A673 (cell line): ENCODE measurements around the gene ZGLP1. TPM values are rescaled to one million over a fixed set of nuclear protein-coding genes. Genes with fewer than 3 reads are reported as not detected.

Source experiments
- BruUV-seq: library from RNA; stranded (reverse); fragments of 400-500 nt; replicated peaks from 2 replicates; lab custom pipeline; 2021; lab: Mats Ljungman, UMichigan
- CTCF ChIA-PET: fragments of 300-600 bp; sonication (Branson Sonifier 250); formaldehyde crosslinking; loops from one replicate; lab custom pipeline; 2022; ENCODE audit warnings: antibody characterized with exemption; lab: Charles Lee
- POLR2A ChIA-PET: fragments of 300-600 bp; sonication (Branson Sonifier 250); formaldehyde crosslinking; loops from one replicate; lab custom pipeline; 2022; ENCODE audit warnings: antibody characterized with exemption; ENCODE audit not compliant: low non-redundant PET; lab: Charles Lee
- DNase-seq: peaks from one replicate; pipeline ENCODE4 v3.0.0-alpha.2; 2015; ENCODE audit warnings: low spot score
- H3K27ac ChIP-seq: fragments of 200-600 bp; sonication (generic); 2 replicates; pipeline ENCODE4 v1.5.1; 2016; ENCODE audit warnings: mixed run types, low read depth, mild to moderate bottlenecking, mixed read lengths, antibody characterized with exemption, low read length; ENCODE audit not compliant: poor library complexity, severe bottlenecking
- H3K27me3 ChIP-seq: fragments of 200-600 bp; sonication (generic); replicated peaks from 2 replicates; pipeline ENCODE4 v1.6.1; 2017; ENCODE audit warnings: mixed run types, low read depth, mild to moderate bottlenecking, mixed read lengths, antibody characterized with exemption, low read length; ENCODE audit not compliant: insufficient read depth, poor library complexity
- H3K36me3 ChIP-seq: fragments of 200-600 bp; sonication (generic); 2 replicates; pipeline ENCODE4 v1.6.1; 2016; ENCODE audit warnings: mixed run types, mild to moderate bottlenecking, mixed read lengths, antibody characterized with exemption, low read length; ENCODE audit not compliant: insufficient read depth, poor library complexity, severe bottlenecking
- H3K4me1 ChIP-seq: fragments of 200-600 bp; sonication (generic); 2 replicates; pipeline ENCODE4 v1.6.1; 2017; ENCODE audit warnings: mixed run types, mild to moderate bottlenecking, mixed read lengths, antibody characterized with exemption, low read length; ENCODE audit not compliant: insufficient read depth, poor library complexity, severe bottlenecking
- H3K4me3 ChIP-seq: fragments of 200-600 bp; sonication (generic); 2 replicates; pipeline ENCODE4 v1.5.1; 2016; ENCODE audit warnings: low read depth, mixed run types, mild to moderate bottlenecking, mixed read lengths, low read length; ENCODE audit not compliant: poor library complexity, severe bottlenecking
- H3K9me3 ChIP-seq: fragments of 200-600 bp; sonication (generic); 2 replicates; pipeline ENCODE4 v1.6.1; 2016; ENCODE audit warnings: mixed run types, low read depth, mild to moderate bottlenecking, mixed read lengths, antibody characterized with exemption, low read length; ENCODE audit not compliant: poor library complexity, severe bottlenecking
- CTCF ChIP-seq: fragments of 300-800, 200-600 bp; sonication (generic); conservative IDR thresholded peaks from 2 replicates; pipeline ENCODE4 v1.5.1; 2017; ENCODE audit warnings: low read depth, mild to moderate bottlenecking, antibody characterized with exemption, low read length, moderate library complexity, mixed read lengths
- EZH2 ChIP-seq: fragments of 200-600 bp; sonication (generic); IDR thresholded peaks from 2 replicates; pipeline ENCODE4 v1.6.1; 2017; ENCODE audit warnings: borderline replicate concordance, low read depth, mild to moderate bottlenecking, mixed read lengths, antibody characterized with exemption, low read length; ENCODE audit not compliant: poor library complexity, severe bottlenecking
- intact Hi-C: fragments of 100-400 bp; cut with micrococcal nuclease; formaldehyde crosslinking; loops from one replicate; pipeline ENCODE4 v1.10.0; 2022; ENCODE audit not compliant: unreplicated experiment
- total RNA-seq: library from RNA; stranded (reverse); gene quantifications from 2 replicates; pipeline ENCODE4 v1.2.3, GENCODE V29; 2021

ZGLP1 gene
- total RNA-seq, 1 experiment from 2014 or later: 7.2 TPM

GRCh38 chr19:10352764-10353671 lies 43.4 kb upstream of the ZGLP1 start:
- Histone ChIP-seq H3K27ac (no peak overlapping the region), H3K4me1 (no peaks in the 10 kb centered on the region), H3K27me3 (no peaks in the 10 kb centered on the region), H3K36me3 (peaks cover 13% of the 10 kb centered on the region), H3K9me3 (no peaks in the 10 kb centered on the region), H3K4me3 (no peak overlapping the region)
- TF ChIP-seq EZH2 (no peak), CTCF (no peak)
- no peak for DNase-seq
- CTCF ChIA-PET: no interaction called here
- no TSS peak for BruUV-seq
- intact Hi-C loops: no loop called here
- POLR2A ChIA-PET: no interaction called here

- Histone ChIP-seq H3K27ac (no peak overlapping the region), H3K27me3 (no peaks in the 10 kb centered on the region), H3K4me1 (no peaks in the 10 kb centered on the region), H3K4me3 (no peak overlapping the region), H3K36me3 (no peaks in the 10 kb centered on the region), H3K9me3 (no peaks in the 10 kb centered on the region)
- TF ChIP-seq CTCF: no peak
- TF ChIP-seq EZH2: no peak
- ChIA-PET POLR2A (no interaction called here), CTCF (no interaction called here)
- DNase-seq: no peak
- no TSS peak for BruUV-seq
- intact Hi-C loops: no loop called here
These were observed 36.9 kb upstream of the ZGLP1 start for GRCh38 chr19:10346509-10346908.

- intact Hi-C loops: no loop called here
- BruUV-seq: no TSS peak
These were observed 35.2 kb upstream of the ZGLP1 start for GRCh38 chr19:10344780-10345179.

More at GRCh38 chr19:10344780-10345179, 35.2 kb upstream of the ZGLP1 start:
- ChIA-PET POLR2A (interaction anchor here (0.6 kb wide), 1 partner anchor 14 kb away, joined by 14 read pairs; no protein-coding TSS in a partner anchor), CTCF (no interaction called here)
- Histone ChIP-seq H3K4me3 (no peak overlapping the region), H3K36me3 (no peaks in the 10 kb centered on the region), H3K9me3 (no peaks in the 10 kb centered on the region), H3K27ac (no peak overlapping the region), H3K4me1 (no peaks in the 10 kb centered on the region), H3K27me3 (no peaks in the 10 kb centered on the region)
- TF ChIP-seq EZH2 (no peak), CTCF (no peak)
- no peak for DNase-seq
